HG02759 (cell line): ENCODE data around the gene PNKD.

Experiments
- ATAC-seq: cut with Tn5 transposase; IDR thresholded peaks from one replicate; pipeline ENCODE4 v1.9.1; 2021; ENCODE audit warnings: mild to moderate bottlenecking, moderate library complexity; ENCODE audit not compliant: unreplicated experiment

The PNKD gene

GRCh38 chr2:218368621-218369153 lies 98.4 kb downstream of the PNKD start:
- no peak for ATAC-seq

- ATAC-seq, result no peak
Observed at GRCh38 chr2:218369330-218369729, 99.0 kb downstream of the PNKD start.

GRCh38 chr2:218370410-218371063 lies 100.2 kb downstream of the PNKD start:
- ATAC-seq, result no peak

- no peak for ATAC-seq
Observed at GRCh38 chr2:218371983-218372350, 101.6 kb downstream of the PNKD start.

- ATAC-seq, result no peak
Observed at GRCh38 chr2:218374795-218375194, 104.5 kb downstream of the PNKD start.

- ATAC-seq, result no peak
Observed at GRCh38 chr2:218375212-218375611, 104.9 kb downstream of the PNKD start.

GRCh38 chr2:218378053-218378452 lies 107.7 kb downstream of the PNKD start:
- no peak for ATAC-seq

- no peak for ATAC-seq
Observed at GRCh38 chr2:218381916-218382366, 111.6 kb downstream of the PNKD start, which contains the start of gene SLC11A1. Gene SLC11A1 (plus strand): TSS chr2:218382273. CDS start chr2:218382369, 96 bp downstream.

GRCh38 chr2:218382785-218383184 lies 112.5 kb downstream of the PNKD start:
- no peak for ATAC-seq

GRCh38 chr2:218383892-218384519 lies 113.7 kb downstream of the PNKD start:
- ATAC-seq, result no peak

GRCh38 chr2:218384975-218385374 lies 114.7 kb downstream of the PNKD start:
- ATAC-seq, result no peak

- no peak for ATAC-seq
Observed at GRCh38 chr2:218386505-218387368, 116.4 kb downstream of the PNKD start.

- no peak for ATAC-seq
Observed at GRCh38 chr2:218387369-218388194, 117.3 kb downstream of the PNKD start.

- ATAC-seq, result no peak
Observed at GRCh38 chr2:218389333-218390150, 119.2 kb downstream of the PNKD start.

- ATAC-seq, result no peak
Observed at GRCh38 chr2:218391202-218391601, 120.9 kb downstream of the PNKD start.

GRCh38 chr2:218392459-218392858 lies 122.1 kb downstream of the PNKD start:
- ATAC-seq, result no peak

- ATAC-seq, result no peak
Observed at GRCh38 chr2:218392891-218393462, 122.7 kb downstream of the PNKD start.

- no peak for ATAC-seq
Observed at GRCh38 chr2:218393750-218394290, 123.5 kb downstream of the PNKD start.
